Measurements from ENCODE around the gene GLG1.

GRCh38 chr16:74450236-74450635 lies 156.7 kb downstream of the GLG1 start:
- TF ChIP-seq CTCF (IDR thresholded peaks at IDR 0.05; ENCODE audit: borderline replicate concordance, extremely low read depth, low read length, poor library complexity, severe bottlenecking), result no peak
- TF ChIP-seq EZH2 (IDR thresholded peaks at IDR 0.05; ENCODE audit: borderline replicate concordance, low read depth, low read length, severe bottlenecking), result no peak

Measured in DND-41 (cell line).